HCT116 (cell line): ENCODE measurements around the gene INSR. TPM values are rescaled to one million over a fixed set of nuclear protein-coding genes. Genes with fewer than 3 reads are reported as not detected.

Experiments
- ATAC-seq: fragments of 200-7000 bp; cut with Tn5 transposase; 2 replicates; pipeline ENCODE4 v1.9.1; 2020; ENCODE audit warnings: mild to moderate bottlenecking, moderate library complexity
- BruUV-seq: library from RNA; stranded (reverse); fragments of 400-500 nt; replicated peaks from 2 replicates; lab custom pipeline; 2021; lab: Mats Ljungman, UMichigan
- CTCF ChIA-PET: fragments of 300-600 bp; sonication (Branson Sonifier 250); formaldehyde crosslinking; loops from one replicate; lab custom pipeline; 2021; ENCODE audit warnings: antibody characterized with exemption; lab: Charles Lee
- POLR2A ChIA-PET: fragments of 300-600, 350-600 bp; sonication (Branson Sonifier 250); formaldehyde crosslinking; loops from one replicate; lab custom pipeline; 2021; ENCODE audit warnings: antibody characterized with exemption; lab: Charles Lee
- RAD21 ChIA-PET, 2 experiments: fragments of 300-600 bp; sonication (Branson Sonifier 250); formaldehyde crosslinking; loops; one replicate each; lab custom pipeline; 2023; ENCODE audit warnings: low total read pairs in 2 of 2; ENCODE audit not compliant: uncharacterized antibody in 2 of 2, unreplicated experiment in 2 of 2, low non-redundant PET in 1 of 2; lab: Charles Lee
- DNase-seq: peaks from one replicate; pipeline ENCODE4 v3.0.0-alpha.2; 2010; ENCODE audit warnings: low read depth, low spot score
- H2AFZ ChIP-seq: fragments of 200-600 bp; shearing (Covaris generic), sonication (generic); 2 replicates; pipeline ENCODE4 v1.6.1; 2017; ENCODE audit warnings: low read depth, mixed run types, mixed read lengths, antibody characterized with exemption, low read length; ENCODE audit not compliant: poor library complexity, severe bottlenecking
- H3K27ac ChIP-seq: 2 replicates; pipeline ENCODE4 v1.5.1; 2012; ENCODE audit warnings: low read depth, low read length
- H3K27me3 ChIP-seq: fragments of 200-600 bp; sonication (generic); 2 replicates; pipeline ENCODE4 v1.6.1; 2016; ENCODE audit warnings: mixed run types, low read length, mixed read lengths; ENCODE audit not compliant: insufficient read depth
- H3K36me3 ChIP-seq, 2 experiments: fragments of 200-500 bp in 1 of 2; fragments of 200-600 bp in 1 of 2; sonication (Bioruptor generic) in 1 of 2; sonication (generic) in 1 of 2; 2 replicates each; pipeline versions ENCODE4 v1.5.1 to v1.6.1; 2014 to 2016; ENCODE audit warnings: low read length in 2 of 2, inconsistent platforms in 1 of 2, mixed read lengths in 1 of 2, mixed run types in 1 of 2; ENCODE audit not compliant: insufficient read depth in 2 of 2, control insufficient read depth in 1 of 2
- H3K4me1 ChIP-seq, 2 experiments: fragments of 200-600 bp in 1 of 2; sonication (generic) in 1 of 2; 2 replicates each; pipeline versions ENCODE4 v1.5.1 to v1.6.1; 2012 to 2017; ENCODE audit warnings: low read length in 2 of 2, inconsistent platforms in 1 of 2, mild to moderate bottlenecking in 1 of 2, mixed read lengths in 1 of 2, mixed run types in 1 of 2, moderate library complexity in 1 of 2; ENCODE audit not compliant: insufficient read depth in 2 of 2, control insufficient read depth in 1 of 2
- H3K4me2 ChIP-seq: fragments of 200-600 bp; sonication (generic); 2 replicates; pipeline ENCODE4 v1.6.1; 2017; ENCODE audit warnings: mixed run types, low read length, mixed read lengths
- H3K4me3 ChIP-seq, 2 experiments: fragments of 200-600 bp in 1 of 2; sonication (generic) in 1 of 2; replicated peaks in 1 of 2; 2 replicates each; pipeline ENCODE4 v1.5.1; 2011 to 2016; ENCODE audit warnings: low read length in 2 of 2, control low read depth in 1 of 2, low read depth in 1 of 2, mild to moderate bottlenecking in 1 of 2, mixed read lengths in 1 of 2, mixed run types in 1 of 2
- H3K79me2 ChIP-seq: fragments of 200-600 bp; sonication (generic); 2 replicates; pipeline ENCODE4 v1.6.1; 2017; ENCODE audit warnings: mild to moderate bottlenecking, mixed run types, low read length, moderate library complexity, mixed read lengths; ENCODE audit not compliant: insufficient read depth
- H3K9ac ChIP-seq: fragments of 200-600 bp; sonication (generic); 2 replicates; pipeline ENCODE4 v1.6.1; 2016; ENCODE audit warnings: low read length, mixed read lengths
- H3K9me2 ChIP-seq: fragments of 200-600 bp; sonication (generic), shearing (Covaris generic); 2 replicates; pipeline ENCODE4 v1.6.1; 2017; ENCODE audit warnings: mixed run types, mild to moderate bottlenecking, moderate library complexity; ENCODE audit not compliant: insufficient read depth
- H3K9me3 ChIP-seq, 2 experiments: fragments of 200-500 bp in 1 of 2; fragments of 200-600 bp in 1 of 2; sonication (Bioruptor generic) in 1 of 2; sonication (generic) in 1 of 2; 2 replicates each; pipeline ENCODE4 v1.6.1; 2014 to 2017; ENCODE audit warnings: low read length in 2 of 2, mixed read lengths in 2 of 2, inconsistent platforms in 1 of 2, low read depth in 1 of 2, mild to moderate bottlenecking in 1 of 2, mixed run types in 1 of 2, moderate library complexity in 1 of 2; ENCODE audit not compliant: control insufficient read depth in 1 of 2, insufficient read depth in 1 of 2
- H4K20me1 ChIP-seq: fragments of 200-600 bp; sonication (generic), shearing (Covaris generic); 2 replicates; pipeline ENCODE4 v1.6.1; 2017; ENCODE audit warnings: mixed run types, mild to moderate bottlenecking, moderate library complexity; ENCODE audit not compliant: insufficient read depth
- CBX3 ChIP-seq: IDR thresholded peaks from 2 replicates; pipeline ENCODE4 v1.6.1; 2012; ENCODE audit warnings: low read depth
- CTCF ChIP-seq, 3 experiments: fragments of 200-600 bp in 1 of 3; sonication (generic) in 1 of 3; IDR thresholded peaks in 2 of 3; conservative IDR thresholded peaks in 1 of 3; 2 replicates each; pipeline ENCODE4 v1.5.1; 2012 to 2017; ENCODE audit warnings: low read depth in 2 of 3, low read length in 2 of 3, antibody characterized with exemption in 1 of 3, borderline replicate concordance in 1 of 3, control low read depth in 1 of 3, mild to moderate bottlenecking in 1 of 3, mixed read lengths in 1 of 3, mixed run types in 1 of 3, moderate library complexity in 1 of 3; ENCODE audit not compliant: insufficient read depth in 1 of 3
- EGR1 ChIP-seq: IDR thresholded peaks from 2 replicates; pipeline ENCODE4 v1.6.1; 2012; ENCODE audit warnings: low read depth
- ELF1 ChIP-seq: IDR thresholded peaks from 2 replicates; pipeline ENCODE4 v1.6.1; 2012; ENCODE audit warnings: low read depth, borderline replicate concordance
- EZH2 ChIP-seq: fragments of 200-600 bp; sonication (generic); IDR thresholded peaks from 2 replicates; pipeline ENCODE4 v1.6.1; 2017; ENCODE audit warnings: antibody characterized with exemption, mixed run types
- FOSL1 ChIP-seq: IDR thresholded peaks from 2 replicates; pipeline ENCODE4 v1.6.1; 2012; ENCODE audit warnings: low read depth
- JUND ChIP-seq: IDR thresholded peaks from 2 replicates; pipeline ENCODE4 v1.6.1; 2012
- MAX ChIP-seq: IDR thresholded peaks from 2 replicates; pipeline ENCODE4 v1.6.1; 2012
- POLR2A ChIP-seq: IDR thresholded peaks from 2 replicates; pipeline ENCODE4 v1.7.0; 2011; ENCODE audit warnings: borderline replicate concordance; ENCODE audit not compliant: insufficient read depth, insufficient read length; ENCODE audit errors: extremely low read depth
- POLR2AphosphoS5 ChIP-seq: IDR thresholded peaks from 2 replicates; pipeline ENCODE4 v1.6.1; 2011; ENCODE audit warnings: mild to moderate bottlenecking, low read depth, low read length, moderate library complexity
- RAD21 ChIP-seq: IDR thresholded peaks from 2 replicates; pipeline ENCODE4 v1.6.1; 2012; ENCODE audit warnings: low read depth, mild to moderate bottlenecking
- SIN3A ChIP-seq: IDR thresholded peaks from 2 replicates; pipeline ENCODE4 v1.6.1; 2012; ENCODE audit warnings: low read depth
- SRF ChIP-seq: IDR thresholded peaks from 2 replicates; pipeline ENCODE4 v1.6.1; 2012; ENCODE audit warnings: low read depth
- TCF7L2 ChIP-seq: IDR thresholded peaks from 2 replicates; pipeline ENCODE4 v1.7.0; 2011; ENCODE audit warnings: borderline replicate concordance, inconsistent platforms; ENCODE audit not compliant: insufficient read depth, insufficient read length; ENCODE audit errors: extremely low read depth
- YY1 ChIP-seq: IDR thresholded peaks from 2 replicates; pipeline ENCODE4 v1.6.1; 2011; ENCODE audit warnings: low read length, low read depth, moderate library complexity, mild to moderate bottlenecking; ENCODE audit not compliant: insufficient replicate concordance; ENCODE audit errors: extremely low read depth
- ZFX ChIP-seq: fragments of 450-650 bp; IDR thresholded peaks from 2 replicates; pipeline ENCODE4 v1.6.1; 2017
- intact Hi-C: fragments of 100-400 bp; cut with micrococcal nuclease; formaldehyde crosslinking; loops from 2 replicates; pipeline ENCODE4 v1.10.0; 2022
- total RNA-seq: library from RNA; stranded (reverse); gene quantifications from one replicate; pipeline ENCODE4 v1.2.1, GENCODE V29; 2021; ENCODE audit not compliant: unreplicated experiment

Gene INSR
- total RNA-seq, 1 experiment from 2014 or later = 25.4 TPM

- no peak overlapping the region for H2AFZ ChIP-seq
- no peak for TF ChIP-seq YY1
- POLR2A ChIA-PET = no interaction called here
- no peaks in the 10 kb centered on the region for H3K9me3 ChIP-seq
- DNase-seq = no peak
- no peaks in the 10 kb centered on the region for H3K9me2 ChIP-seq
- intact Hi-C loops = no loop called here
- no peak overlapping the region for H3K4me2 ChIP-seq
- no peaks in the 10 kb centered on the region for H3K27me3 ChIP-seq
- RAD21 ChIA-PET = no interaction called here
- no peak overlapping the region for H3K27ac ChIP-seq
- no peaks in the 10 kb centered on the region for H3K79me2 ChIP-seq
- no peak overlapping the region for H3K9ac ChIP-seq
- no peak overlapping the region for H3K4me3 ChIP-seq
- H3K36me3 ChIP-seq = no peaks in the 10 kb centered on the region
- H4K20me1 ChIP-seq = no peaks in the 10 kb centered on the region
- no TSS peak for BruUV-seq
- H3K4me1 ChIP-seq = no peaks in the 10 kb centered on the region
- CTCF ChIA-PET = no interaction called here
- no peak for ATAC-seq
Measured at GRCh38 chr19:7106711-7107657, 187.2 kb downstream of the INSR start.

- H3K36me3 ChIP-seq = no peaks in the 10 kb centered on the region
- no peaks in the 10 kb centered on the region for H3K79me2 ChIP-seq
- ATAC-seq = no peak
- H3K9me2 ChIP-seq = no peaks in the 10 kb centered on the region
- no peaks in the 10 kb centered on the region for H3K9me3 ChIP-seq
- CTCF ChIA-PET = no interaction called here
- H4K20me1 ChIP-seq = no peaks in the 10 kb centered on the region
- POLR2A ChIA-PET = no interaction called here
- no peak overlapping the region for H3K9ac ChIP-seq
- RAD21 ChIA-PET = no interaction called here
- H3K4me2 ChIP-seq = no peak overlapping the region
- intact Hi-C loops = no loop called here
- peaks cover under 1% of the 10 kb centered on the region in 2 experiments; a peak in 3 of 4 replicates for H3K4me1 ChIP-seq
- no peak overlapping the region for H3K27ac ChIP-seq
- BruUV-seq = no TSS peak
- no peak for DNase-seq
- H2AFZ ChIP-seq = no peak overlapping the region
- no peak overlapping the region for H3K4me3 ChIP-seq
- no peaks in the 10 kb centered on the region for H3K27me3 ChIP-seq
- TF ChIP-seq SIN3A (no peak), ELF1 (no peak), CBX3 (no peak), POLR2A (no peak), EZH2 (no peak), SRF (no peak), JUND (no peak), ZFX (no peak), MAX (no peak), TCF7L2 (no peak), FOSL1 (no peak), RAD21 (no peak), EGR1 (no peak), POLR2AphosphoS5 (no peak), CTCF (IDR thresholded peaks at IDR 0.05 in 2 of 3, conservative IDR thresholded peaks at IDR 0.05 in 1 of 3; ENCODE audit: borderline replicate concordance in 1 of 3, insufficient read depth in 1 of 3, low read depth in 2 of 3, low read length in 2 of 3) (no peak)
Measured at GRCh38 chr19:7104747-7105447, 189.3 kb downstream of the INSR start.
